Measurements from ENCODE around the gene ERICH4. TPM values are rescaled to one million over a fixed set of nuclear protein-coding genes. Genes with fewer than 3 reads are reported as not detected.
"Not testable (repeated sequence)": the region's sequence is repeated elsewhere in the genome, so short reads cannot be mapped to it uniquely, and the experiment has no call there.

ERICH4 gene
- total RNA-seq, 2 experiments from 2014 or later: not detected

GRCh38 chr19:41484822-41485221 lies 41.9 kb downstream of the ERICH4 start:
- no peaks in the 10 kb centered on the region for H3K4me1 ChIP-seq (ENCODE audit: insufficient read depth, low read length, poor library complexity, severe bottlenecking)
- no peaks in the 10 kb centered on the region for H3K36me3 ChIP-seq (ENCODE audit: insufficient read depth, low read length)
- no peaks in the 10 kb centered on the region for H3K9me2 ChIP-seq (ENCODE audit: insufficient read depth, low read length)
- no TSS peak for BruUV-seq (replicated peaks)
- no peak overlapping the region for H3K4me3 ChIP-seq (ENCODE audit: low read depth, low read length, poor library complexity, severe bottlenecking)
- intact Hi-C loops (cut with micrococcal nuclease; ENCODE audit: unreplicated experiment): no loop called here
- no peak for DNase-seq (ENCODE audit: low spot score)
- H3K79me2 ChIP-seq (ENCODE audit: insufficient read depth, low read depth, low read length): no peaks in the 10 kb centered on the region
- POLR2A ChIA-PET: interaction anchor here (0.7 kb wide), 1 partner anchor 13 kb away, joined by 4 read pairs; no protein-coding TSS in a partner anchor
- no peaks in the 10 kb centered on the region for H4K20me1 ChIP-seq (ENCODE audit: insufficient read depth, low read length)
- TF ChIP-seq EZH2phosphoT487 (IDR thresholded peaks at IDR 0.05; ENCODE audit: borderline replicate concordance, low read depth, low read length) (no peak), CTCF (conservative IDR thresholded peaks at IDR 0.05; ENCODE audit: low read length) (no peak)
- no peak overlapping the region for H3K27ac ChIP-seq (ENCODE audit: low read depth, low read length, poor library complexity, severe bottlenecking)
- H3K9me3 ChIP-seq (ENCODE audit: low read length): no peaks in the 10 kb centered on the region
- CTCF ChIA-PET (ENCODE audit: unreplicated experiment): no interaction called here
- H3K4me2 ChIP-seq (ENCODE audit: low read length): no peak overlapping the region
- no peak overlapping the region for H2AFZ ChIP-seq (ENCODE audit: low read length)

- ChIA-PET CTCF (ENCODE audit: unreplicated experiment) (interaction anchor here (0.6 kb wide), 1 partner anchor 36 kb away, joined by 3 read pairs; no protein-coding TSS in a partner anchor), POLR2A (interaction anchor here (0.6 kb wide), 1 partner anchor 479 kb away, joined by 3 read pairs; no protein-coding TSS in a partner anchor)
- DNase-seq (ENCODE audit: low spot score); H3K4me3 ChIP-seq (ENCODE audit: low read depth, low read length, poor library complexity, severe bottlenecking); BruUV-seq (replicated peaks); H3K27ac ChIP-seq (ENCODE audit: low read depth, low read length, poor library complexity, severe bottlenecking); intact Hi-C loops (cut with micrococcal nuclease; ENCODE audit: unreplicated experiment); H3K36me3 ChIP-seq (ENCODE audit: insufficient read depth, low read length); H2AFZ ChIP-seq (ENCODE audit: low read length); H3K4me2 ChIP-seq (ENCODE audit: low read length); H3K4me1 ChIP-seq (ENCODE audit: insufficient read depth, low read length, poor library complexity, severe bottlenecking); H4K20me1 ChIP-seq (ENCODE audit: insufficient read depth, low read length); H3K79me2 ChIP-seq (ENCODE audit: insufficient read depth, low read depth, low read length); H3K9me3 ChIP-seq (ENCODE audit: low read length); H3K9me2 ChIP-seq (ENCODE audit: insufficient read depth, low read length): not testable (repeated sequence)
Observed at GRCh38 chr19:41486953-41487352, 44.0 kb downstream of the ERICH4 start.

- ChIA-PET CTCF (ENCODE audit: unreplicated experiment) (no interaction called here), POLR2A (interaction anchor here (0.6 kb wide), 2 partner anchors 54 to 75 kb away, joined by 3 to 5 read pairs; no protein-coding TSS in a partner anchor)
- Histone ChIP-seq H3K4me2 (ENCODE audit: low read length) (no peak overlapping the region), H3K9me3 (ENCODE audit: low read length) (no peaks in the 10 kb centered on the region), H4K20me1 (ENCODE audit: insufficient read depth, low read length) (no peaks in the 10 kb centered on the region), H3K36me3 (ENCODE audit: insufficient read depth, low read length) (no peaks in the 10 kb centered on the region), H2AFZ (ENCODE audit: low read length) (no peak overlapping the region), H3K4me1 (ENCODE audit: insufficient read depth, low read length, poor library complexity, severe bottlenecking) (peaks cover 11% of the 10 kb centered on the region), H3K79me2 (ENCODE audit: insufficient read depth, low read depth, low read length) (no peaks in the 10 kb centered on the region), H3K4me3 (ENCODE audit: low read depth, low read length, poor library complexity, severe bottlenecking) (no peak overlapping the region), H3K9me2 (ENCODE audit: insufficient read depth, low read length) (no peaks in the 10 kb centered on the region), H3K27ac (ENCODE audit: low read depth, low read length, poor library complexity, severe bottlenecking) (no peak overlapping the region)
- intact Hi-C loops (cut with micrococcal nuclease; ENCODE audit: unreplicated experiment): no loop called here
- DNase-seq (ENCODE audit: low spot score): no peak
- TF ChIP-seq CTCF (conservative IDR thresholded peaks at IDR 0.05; ENCODE audit: low read length): no peak
- TF ChIP-seq EZH2phosphoT487 (IDR thresholded peaks at IDR 0.05; ENCODE audit: borderline replicate concordance, low read depth, low read length): no peak
- no TSS peak for BruUV-seq (replicated peaks)
Observed at GRCh38 chr19:41492843-41493242, 49.9 kb downstream of the ERICH4 start.

Small RNAs within 50 kb of the gene (small RNA-seq; reads per million reads assigned to genes)
- gene RF00017: not detected

Other genes starting within 250 kb of the ERICH4 start
- gene CYP2S1, start 249.9 kb upstream of the ERICH4 start, total RNA-seq (2014; rRNA removed; shearing (Covaris generic)): not detected in 2 replicates
- gene CYP2S1, start 249.9 kb upstream of the ERICH4 start, total RNA-seq (2022): not detected in 2 replicates
- gene AXL, start 223.9 kb upstream of the ERICH4 start, total RNA-seq (2014; rRNA removed; shearing (Covaris generic)): not detected in 2 replicates
- gene AXL, start 223.9 kb upstream of the ERICH4 start, total RNA-seq (2022): not detected in 2 replicates
- gene HNRNPUL1, start 178.8 kb upstream of the ERICH4 start, total RNA-seq (2014; rRNA removed; shearing (Covaris generic)): 194 and 200 TPM in 2 replicates
- 360 and 377 TPM in 2 replicates for gene HNRNPUL1, start 178.8 kb upstream of the ERICH4 start, total RNA-seq (2022)
- 14.4 and 15.0 TPM in 2 replicates for gene CCDC97, start 133.0 kb upstream of the ERICH4 start, total RNA-seq (2014; rRNA removed; shearing (Covaris generic))
- 35.0 and 36.6 TPM in 2 replicates for gene CCDC97, start 133.0 kb upstream of the ERICH4 start, total RNA-seq (2022)
- 10.9 and 15.5 TPM in 2 replicates for gene TGFB1, start 89.2 kb upstream of the ERICH4 start, total RNA-seq (2014; rRNA removed; shearing (Covaris generic))
- gene TGFB1, start 89.2 kb upstream of the ERICH4 start, total RNA-seq (2022): 69.9 and 88.8 TPM in 2 replicates
- gene B9D2, start 79.0 kb upstream of the ERICH4 start, total RNA-seq (2014; rRNA removed; shearing (Covaris generic)): 1.7 and 3.9 TPM in 2 replicates
- gene B9D2, start 79.0 kb upstream of the ERICH4 start, total RNA-seq (2022): 3.4 and 5.2 TPM in 2 replicates
- 5.6 and 10.7 TPM in 2 replicates for gene TMEM91, start 66.6 kb upstream of the ERICH4 start, total RNA-seq (2014; rRNA removed; shearing (Covaris generic))
- 12.7 and 13.5 TPM in 2 replicates for gene TMEM91, start 66.6 kb upstream of the ERICH4 start, total RNA-seq (2022)
- gene EXOSC5, start 45.8 kb upstream of the ERICH4 start, total RNA-seq (2014; rRNA removed; shearing (Covaris generic)): 48.3 and 55.8 TPM in 2 replicates
- 36.0 and 40.0 TPM in 2 replicates for gene EXOSC5, start 45.8 kb upstream of the ERICH4 start, total RNA-seq (2022)
- gene BCKDHA, start 45.3 kb upstream of the ERICH4 start, total RNA-seq (2014; rRNA removed; shearing (Covaris generic)): 34.6 and 66.4 TPM in 2 replicates
- 16.8 and 17.8 TPM in 2 replicates for gene BCKDHA, start 45.3 kb upstream of the ERICH4 start, total RNA-seq (2022)
- gene B3GNT8, start 15.8 kb upstream of the ERICH4 start, total RNA-seq (2014; rRNA removed; shearing (Covaris generic)): 0.47 TPM in 1 of 2 replicates, not detected in the other
- 0.40 TPM in 1 of 2 replicates, not detected in the other for gene B3GNT8, start 15.8 kb upstream of the ERICH4 start, total RNA-seq (2022)
- gene DMAC2, start 3.2 kb upstream of the ERICH4 start, total RNA-seq (2014; rRNA removed; shearing (Covaris generic)): 22.4 and 30.6 TPM in 2 replicates
- gene DMAC2, start 3.2 kb upstream of the ERICH4 start, total RNA-seq (2022): 40.6 and 41.6 TPM in 2 replicates
- gene CEACAM21, start 133.0 kb downstream of the ERICH4 start, total RNA-seq (2014; rRNA removed; shearing (Covaris generic)): 25.9 and 40.8 TPM in 2 replicates
- gene CEACAM21, start 133.0 kb downstream of the ERICH4 start, total RNA-seq (2022): 52.5 and 56.0 TPM in 2 replicates
- gene CEACAM4, start 183.9 kb downstream of the ERICH4 start, total RNA-seq (2014; rRNA removed; shearing (Covaris generic)): not detected in 2 replicates
- gene CEACAM4, start 183.9 kb downstream of the ERICH4 start, total RNA-seq (2022): not detected in 2 replicates
- not detected in 2 replicates for gene CEACAM7, start 245.1 kb downstream of the ERICH4 start, total RNA-seq (2014; rRNA removed; shearing (Covaris generic))
- gene CEACAM7, start 245.1 kb downstream of the ERICH4 start, total RNA-seq (2022): not detected in 2 replicates

Measured in OCI-LY7 (cell line).